ENCODE measurements around the gene CLGN.

Gene CLGN

DNA sequence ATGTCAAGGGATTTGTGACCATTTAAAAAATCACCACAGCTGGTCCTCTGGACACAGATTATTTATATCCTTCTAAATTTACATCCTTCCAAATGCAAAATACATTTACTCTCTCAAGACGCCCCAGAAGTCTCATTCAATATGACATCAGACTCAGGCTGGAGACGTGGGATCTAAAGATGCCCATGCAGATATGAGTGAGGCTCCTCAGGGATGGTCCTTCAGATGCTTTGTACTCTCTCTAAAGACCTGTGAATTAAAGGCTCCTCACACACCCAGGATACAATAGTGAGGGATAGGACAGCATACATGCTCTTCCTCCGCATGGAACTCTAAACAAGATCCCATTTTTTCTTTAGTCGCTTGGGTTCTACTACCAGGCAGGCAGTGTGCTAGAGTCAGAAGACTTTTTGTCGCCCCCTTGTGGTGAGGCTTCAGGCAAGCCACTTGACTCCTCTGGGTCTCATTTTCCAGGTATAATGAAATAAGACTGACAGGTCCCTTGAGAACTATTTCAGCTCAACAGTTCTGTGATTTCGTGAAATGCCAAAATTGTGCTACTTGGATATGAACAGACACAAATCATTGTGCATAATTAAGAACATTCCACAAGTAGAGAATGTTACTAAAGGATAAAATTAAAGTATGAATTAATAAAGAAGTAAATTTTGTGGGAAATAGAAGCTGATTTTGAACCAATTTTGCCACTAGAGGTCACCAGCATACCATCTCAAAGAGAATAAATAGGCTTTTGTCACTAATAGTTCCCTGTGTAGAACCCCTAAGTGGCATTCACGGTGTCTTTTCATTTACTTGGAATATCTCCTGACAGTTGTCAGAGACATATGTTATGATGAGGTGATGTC is 67.7 kb downstream of the CLGN start:
- Histone ChIP-seq H2AFZ (ENCODE audit: low read length) (no peak overlapping the region), H3K36me3 (ENCODE audit: insufficient read depth, low read length) (no peaks in the 10 kb centered on the region), H3K9me2 (replicated peaks; ENCODE audit: low read depth, low read length) (no peaks in the 10 kb centered on the region), H3K9me3 (ENCODE audit: insufficient read depth, low read depth, low read length) (no peaks in the 10 kb centered on the region), H4K20me1 (ENCODE audit: insufficient read depth, low read length, poor library complexity, severe bottlenecking) (no peaks in the 10 kb centered on the region), H3K4me2 (ENCODE audit: low read depth, low read length, poor library complexity, severe bottlenecking) (peak overlapping the region; percentile 14), H3K4me3 (ENCODE audit: low read length, poor library complexity, severe bottlenecking) (no peak overlapping the region), H3K4me1 (ENCODE audit: insufficient read depth, low read length, poor library complexity, severe bottlenecking) (peaks cover 22% of the 10 kb centered on the region), H3F3A (ENCODE audit: low read depth) (no peaks in the 10 kb centered on the region), H3K9ac (ENCODE audit: low read depth, low read length, poor library complexity, severe bottlenecking) (no peak overlapping the region), H3K27me3 (ENCODE audit: insufficient read depth, low read length, poor library complexity, severe bottlenecking) (no peaks in the 10 kb centered on the region), H3K79me2 (ENCODE audit: insufficient read depth, low read length) (no peaks in the 10 kb centered on the region)
- no peak for TF ChIP-seq EZH2phosphoT487 (IDR thresholded peaks at IDR 0.05; ENCODE audit: borderline replicate concordance)
- TF ChIP-seq, protein P1, sequence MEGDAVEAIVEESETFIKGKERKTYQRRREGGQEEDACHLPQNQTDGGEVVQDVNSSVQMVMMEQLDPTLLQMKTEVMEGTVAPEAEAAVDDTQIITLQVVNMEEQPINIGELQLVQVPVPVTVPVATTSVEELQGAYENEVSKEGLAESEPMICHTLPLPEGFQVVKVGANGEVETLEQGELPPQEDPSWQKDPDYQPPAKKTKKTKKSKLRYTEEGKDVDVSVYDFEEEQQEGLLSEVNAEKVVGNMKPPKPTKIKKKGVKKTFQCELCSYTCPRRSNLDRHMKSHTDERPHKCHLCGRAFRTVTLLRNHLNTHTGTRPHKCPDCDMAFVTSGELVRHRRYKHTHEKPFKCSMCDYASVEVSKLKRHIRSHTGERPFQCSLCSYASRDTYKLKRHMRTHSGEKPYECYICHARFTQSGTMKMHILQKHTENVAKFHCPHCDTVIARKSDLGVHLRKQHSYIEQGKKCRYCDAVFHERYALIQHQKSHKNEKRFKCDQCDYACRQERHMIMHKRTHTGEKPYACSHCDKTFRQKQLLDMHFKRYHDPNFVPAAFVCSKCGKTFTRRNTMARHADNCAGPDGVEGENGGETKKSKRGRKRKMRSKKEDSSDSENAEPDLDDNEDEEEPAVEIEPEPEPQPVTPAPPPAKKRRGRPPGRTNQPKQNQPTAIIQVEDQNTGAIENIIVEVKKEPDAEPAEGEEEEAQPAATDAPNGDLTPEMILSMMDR (conservative IDR thresholded peaks at IDR 0.05; ENCODE audit: low read length): peak; percentile 96

DNA sequence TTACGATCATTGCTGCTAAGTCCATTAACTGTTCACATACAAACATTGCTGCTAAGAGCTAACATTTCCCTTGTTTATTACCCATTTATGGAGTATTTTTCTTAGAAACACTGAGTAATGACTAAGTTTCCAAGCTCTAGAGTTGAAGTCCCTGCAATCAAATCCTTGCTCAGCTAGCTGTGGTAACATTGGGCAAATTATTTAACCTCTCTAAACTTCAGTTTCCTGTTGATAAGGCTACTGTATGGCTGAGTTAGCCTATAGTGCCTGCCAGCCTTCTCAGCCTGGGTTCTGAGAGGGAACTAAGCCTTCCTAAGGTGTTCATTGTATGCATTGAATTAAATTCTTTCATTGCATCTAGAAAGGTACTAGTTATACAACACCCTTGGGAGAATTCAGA is 69.2 kb downstream of the CLGN start:
- Histone ChIP-seq H3K9me3 (ENCODE audit: insufficient read depth, low read depth, low read length) (no peaks in the 10 kb centered on the region), H3K27me3 (ENCODE audit: insufficient read depth, low read length, poor library complexity, severe bottlenecking) (no peaks in the 10 kb centered on the region), H3K9ac (ENCODE audit: low read depth, low read length, poor library complexity, severe bottlenecking) (no peak overlapping the region), H3K4me3 (ENCODE audit: low read length, poor library complexity, severe bottlenecking) (no peak overlapping the region), H4K20me1 (ENCODE audit: insufficient read depth, low read length, poor library complexity, severe bottlenecking) (no peaks in the 10 kb centered on the region), H3K4me2 (ENCODE audit: low read depth, low read length, poor library complexity, severe bottlenecking) (no peak overlapping the region), H3K79me2 (ENCODE audit: insufficient read depth, low read length) (no peaks in the 10 kb centered on the region), H2AFZ (ENCODE audit: low read length) (no peak overlapping the region), H3F3A (ENCODE audit: low read depth) (no peaks in the 10 kb centered on the region), H3K36me3 (ENCODE audit: insufficient read depth, low read length) (no peaks in the 10 kb centered on the region), H3K9me2 (replicated peaks; ENCODE audit: low read depth, low read length) (no peaks in the 10 kb centered on the region), H3K4me1 (ENCODE audit: insufficient read depth, low read length, poor library complexity, severe bottlenecking) (peaks cover 27% of the 10 kb centered on the region)
- TF ChIP-seq, protein P1 (conservative IDR thresholded peaks at IDR 0.05; ENCODE audit: low read length): no peak
- no peak for TF ChIP-seq EZH2phosphoT487 (IDR thresholded peaks at IDR 0.05; ENCODE audit: borderline replicate concordance)

DNA sequence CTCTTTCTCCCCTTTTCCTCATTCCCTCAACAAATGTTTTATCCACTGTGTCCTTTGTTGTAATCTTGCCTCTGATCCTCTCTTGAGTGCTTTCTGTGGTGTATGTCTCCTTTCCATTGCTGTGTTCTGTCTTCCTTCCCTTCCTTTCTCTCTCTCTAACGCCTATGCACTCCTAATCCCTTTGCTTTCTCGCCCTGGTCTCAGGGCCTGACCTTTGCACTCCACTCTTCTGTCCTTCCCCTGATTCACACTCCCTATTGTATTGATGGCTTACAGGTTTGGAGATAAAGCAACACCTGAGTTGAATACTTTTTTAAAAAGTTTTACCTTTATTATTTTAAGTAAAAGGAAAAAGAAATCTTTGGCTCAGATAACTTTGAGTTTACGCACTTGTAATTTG is 69.6 kb downstream of the CLGN start:
- Histone ChIP-seq H2AFZ (ENCODE audit: low read length) (no peak overlapping the region), H3F3A (ENCODE audit: low read depth) (no peaks in the 10 kb centered on the region), H3K36me3 (ENCODE audit: insufficient read depth, low read length) (no peaks in the 10 kb centered on the region), H3K9me2 (replicated peaks; ENCODE audit: low read depth, low read length) (no peaks in the 10 kb centered on the region), H3K79me2 (ENCODE audit: insufficient read depth, low read length) (no peaks in the 10 kb centered on the region), H3K9me3 (ENCODE audit: insufficient read depth, low read depth, low read length) (no peaks in the 10 kb centered on the region), H3K9ac (ENCODE audit: low read depth, low read length, poor library complexity, severe bottlenecking) (no peak overlapping the region), H3K27me3 (ENCODE audit: insufficient read depth, low read length, poor library complexity, severe bottlenecking) (no peaks in the 10 kb centered on the region), H3K4me3 (ENCODE audit: low read length, poor library complexity, severe bottlenecking) (no peak overlapping the region), H4K20me1 (ENCODE audit: insufficient read depth, low read length, poor library complexity, severe bottlenecking) (no peaks in the 10 kb centered on the region), H3K4me1 (ENCODE audit: insufficient read depth, low read length, poor library complexity, severe bottlenecking) (peaks cover 26% of the 10 kb centered on the region), H3K4me2 (ENCODE audit: low read depth, low read length, poor library complexity, severe bottlenecking) (no peak overlapping the region)
- no peak for TF ChIP-seq EZH2phosphoT487 (IDR thresholded peaks at IDR 0.05; ENCODE audit: borderline replicate concordance)
- TF ChIP-seq, protein P1 (conservative IDR thresholded peaks at IDR 0.05; ENCODE audit: low read length): no peak
